ENCODE measurements around the gene AGPS. TPM values are rescaled to one million over a fixed set of nuclear protein-coding genes. Genes with fewer than 3 reads are reported as not detected.

Gene AGPS
- total and polyA plus RNA-seq, 10 of the 15 experiments (the other 5 are each of a cell fraction or from before 2014, with no cell fraction given), result 7.9 to 54.2 (median 38.7) TPM

DNA sequence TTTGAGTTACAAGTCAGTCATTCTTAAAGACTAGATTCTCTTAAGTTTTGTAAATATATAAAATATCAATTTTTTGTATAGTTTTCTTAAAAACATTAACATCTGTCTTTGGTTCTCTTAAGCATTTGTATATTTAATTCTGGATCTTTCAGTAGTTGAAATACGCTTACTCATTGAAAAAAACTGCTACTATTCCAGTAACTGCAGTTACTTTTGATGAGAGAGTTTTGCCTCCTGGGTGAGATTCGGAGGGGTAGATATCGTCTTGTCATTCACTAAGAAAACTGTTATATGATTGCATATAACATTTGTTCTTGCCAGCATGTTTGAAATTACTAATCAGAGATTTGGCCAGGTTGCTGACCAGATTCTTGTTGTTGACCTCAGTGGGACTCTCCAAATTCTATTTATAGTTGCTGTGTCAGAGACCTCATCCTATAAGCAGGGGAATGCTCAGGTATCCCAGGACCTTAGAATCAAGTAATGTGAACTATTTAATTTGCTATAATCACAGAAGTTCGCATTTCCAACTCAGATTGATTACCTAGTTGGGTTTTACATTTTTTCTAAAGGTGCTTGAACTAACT, 7.9 kb downstream of the AGPS start (continued):
- TF ChIP-seq, protein P1, sequence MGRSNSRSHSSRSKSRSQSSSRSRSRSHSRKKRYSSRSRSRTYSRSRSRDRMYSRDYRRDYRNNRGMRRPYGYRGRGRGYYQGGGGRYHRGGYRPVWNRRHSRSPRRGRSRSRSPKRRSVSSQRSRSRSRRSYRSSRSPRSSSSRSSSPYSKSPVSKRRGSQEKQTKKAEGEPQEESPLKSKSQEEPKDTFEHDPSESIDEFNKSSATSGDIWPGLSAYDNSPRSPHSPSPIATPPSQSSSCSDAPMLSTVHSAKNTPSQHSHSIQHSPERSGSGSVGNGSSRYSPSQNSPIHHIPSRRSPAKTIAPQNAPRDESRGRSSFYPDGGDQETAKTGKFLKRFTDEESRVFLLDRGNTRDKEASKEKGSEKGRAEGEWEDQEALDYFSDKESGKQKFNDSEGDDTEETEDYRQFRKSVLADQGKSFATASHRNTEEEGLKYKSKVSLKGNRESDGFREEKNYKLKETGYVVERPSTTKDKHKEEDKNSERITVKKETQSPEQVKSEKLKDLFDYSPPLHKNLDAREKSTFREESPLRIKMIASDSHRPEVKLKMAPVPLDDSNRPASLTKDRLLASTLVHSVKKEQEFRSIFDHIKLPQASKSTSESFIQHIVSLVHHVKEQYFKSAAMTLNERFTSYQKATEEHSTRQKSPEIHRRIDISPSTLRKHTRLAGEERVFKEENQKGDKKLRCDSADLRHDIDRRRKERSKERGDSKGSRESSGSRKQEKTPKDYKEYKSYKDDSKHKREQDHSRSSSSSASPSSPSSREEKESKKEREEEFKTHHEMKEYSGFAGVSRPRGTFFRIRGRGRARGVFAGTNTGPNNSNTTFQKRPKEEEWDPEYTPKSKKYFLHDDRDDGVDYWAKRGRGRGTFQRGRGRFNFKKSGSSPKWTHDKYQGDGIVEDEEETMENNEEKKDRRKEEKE (IDR thresholded peaks at IDR 0.05), result no peak
- TF ChIP-seq ZZZ3 (IDR thresholded peaks at IDR 0.05; ENCODE audit: control insufficient read depth, insufficient read length, low read depth) (no peak), RUNX3 (IDR thresholded peaks at IDR 0.05; ENCODE audit: low read length) (peak; percentile 60; the same call in 1 of the 2 replicates), POU2F2 (IDR thresholded peaks at IDR 0.05; ENCODE audit: borderline replicate concordance, low read depth, low read length) (no peak), NBN (IDR thresholded peaks at IDR 0.05) (no peak), ZNF622 (IDR thresholded peaks at IDR 0.05) (no peak), TARDBP (IDR thresholded peaks at IDR 0.05; ENCODE audit: borderline replicate concordance) (no peak), TBL1XR1 (IDR thresholded peaks at IDR 0.05; ENCODE audit: low read depth, low read length) (no peak), SMC3 (IDR thresholded peaks at IDR 0.05; ENCODE audit: borderline replicate concordance, low read length) (no peak), IKZF2 (IDR thresholded peaks at IDR 0.05) (no peak), NFXL1 (IDR thresholded peaks at IDR 0.05; ENCODE audit: borderline replicate concordance) (no peak), JUNB (IDR thresholded peaks at IDR 0.05) (peak; percentile 31; the same call in 1 of the 2 replicates)
- TF ChIP-seq, protein P2, sequence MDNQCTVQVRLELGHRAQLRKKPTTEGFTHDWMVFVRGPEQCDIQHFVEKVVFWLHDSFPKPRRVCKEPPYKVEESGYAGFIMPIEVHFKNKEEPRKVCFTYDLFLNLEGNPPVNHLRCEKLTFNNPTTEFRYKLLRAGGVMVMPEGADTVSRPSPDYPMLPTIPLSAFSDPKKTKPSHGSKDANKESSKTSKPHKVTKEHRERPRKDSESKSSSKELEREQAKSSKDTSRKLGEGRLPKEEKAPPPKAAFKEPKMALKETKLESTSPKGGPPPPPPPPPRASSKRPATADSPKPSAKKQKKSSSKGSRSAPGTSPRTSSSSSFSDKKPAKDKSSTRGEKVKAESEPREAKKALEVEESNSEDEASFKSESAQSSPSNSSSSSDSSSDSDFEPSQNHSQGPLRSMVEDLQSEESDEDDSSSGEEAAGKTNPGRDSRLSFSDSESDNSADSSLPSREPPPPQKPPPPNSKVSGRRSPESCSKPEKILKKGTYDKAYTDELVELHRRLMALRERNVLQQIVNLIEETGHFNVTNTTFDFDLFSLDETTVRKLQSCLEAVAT (IDR thresholded peaks at IDR 0.05), result no peak
- TF ChIP-seq, protein P3, sequence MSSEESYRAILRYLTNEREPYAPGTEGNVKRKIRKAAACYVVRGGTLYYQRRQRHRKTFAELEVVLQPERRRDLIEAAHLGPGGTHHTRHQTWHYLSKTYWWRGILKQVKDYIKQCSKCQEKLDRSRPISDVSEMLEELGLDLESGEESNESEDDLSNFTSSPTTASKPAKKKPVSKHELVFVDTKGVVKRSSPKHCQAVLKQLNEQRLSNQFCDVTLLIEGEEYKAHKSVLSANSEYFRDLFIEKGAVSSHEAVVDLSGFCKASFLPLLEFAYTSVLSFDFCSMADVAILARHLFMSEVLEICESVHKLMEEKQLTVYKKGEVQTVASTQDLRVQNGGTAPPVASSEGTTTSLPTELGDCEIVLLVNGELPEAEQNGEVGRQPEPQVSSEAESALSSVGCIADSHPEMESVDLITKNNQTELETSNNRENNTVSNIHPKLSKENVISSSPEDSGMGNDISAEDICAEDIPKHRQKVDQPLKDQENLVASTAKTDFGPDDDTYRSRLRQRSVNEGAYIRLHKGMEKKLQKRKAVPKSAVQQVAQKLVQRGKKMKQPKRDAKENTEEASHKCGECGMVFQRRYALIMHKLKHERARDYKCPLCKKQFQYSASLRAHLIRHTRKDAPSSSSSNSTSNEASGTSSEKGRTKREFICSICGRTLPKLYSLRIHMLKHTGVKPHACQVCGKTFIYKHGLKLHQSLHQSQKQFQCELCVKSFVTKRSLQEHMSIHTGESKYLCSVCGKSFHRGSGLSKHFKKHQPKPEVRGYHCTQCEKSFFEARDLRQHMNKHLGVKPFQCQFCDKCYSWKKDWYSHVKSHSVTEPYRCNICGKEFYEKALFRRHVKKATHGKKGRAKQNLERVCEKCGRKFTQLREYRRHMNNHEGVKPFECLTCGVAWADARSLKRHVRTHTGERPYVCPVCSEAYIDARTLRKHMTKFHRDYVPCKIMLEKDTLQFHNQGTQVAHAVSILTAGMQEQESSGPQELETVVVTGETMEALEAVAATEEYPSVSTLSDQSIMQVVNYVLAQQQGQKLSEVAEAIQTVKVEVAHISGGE (CRISPR knock-in tag; IDR thresholded peaks at IDR 0.05), result no peak
